Type B pancreatic cell (in vitro differentiated cells): ENCODE measurements around the gene FRMD4A. TPM values are rescaled to one million over a fixed set of nuclear protein-coding genes. Genes with fewer than 3 reads are reported as not detected.

Experiments used
- DNase-seq: peaks from one replicate; pipeline ENCODE4 v3.0.0; 2021; ENCODE audit warnings: mixed read lengths; ENCODE audit not compliant: unreplicated experiment; ENCODE audit errors: extremely low spot score
- H3K27ac Mint-ChIP-seq: 2 replicates; pipeline ENCODE4 v1.8.0; 2021; ENCODE audit warnings: mild to moderate bottlenecking, mixed read lengths
- H3K27me3 Mint-ChIP-seq: 2 replicates; pipeline ENCODE4 v1.8.0; 2021; ENCODE audit warnings: mixed read lengths
- H3K36me3 Mint-ChIP-seq: 2 replicates; pipeline ENCODE4 v1.8.0; 2021; ENCODE audit warnings: mixed read lengths
- H3K4me1 Mint-ChIP-seq: one replicate; pipeline ENCODE4 v1.8.0; 2021; ENCODE audit warnings: mixed read lengths; ENCODE audit not compliant: unreplicated experiment
- H3K4me3 Mint-ChIP-seq: 2 replicates; pipeline ENCODE4 v1.8.0; 2021; ENCODE audit warnings: mild to moderate bottlenecking, mixed read lengths
- H3K9me3 Mint-ChIP-seq: 2 replicates; pipeline ENCODE4 v1.8.0; 2021; ENCODE audit warnings: mixed read lengths
- CTCF ChIP-seq: fragments of 200-600 bp; sonication (generic); conservative IDR thresholded peaks from 2 replicates; pipeline ENCODE4 v1.5.0; 2021; ENCODE audit warnings: antibody characterized with exemption, mild to moderate bottlenecking
- total RNA-seq: library from RNA; stranded (reverse); gene quantifications from 2 replicates; pipeline ENCODE4 v1.2.1, GENCODE V29; 2021; ENCODE audit warnings: low replicate concordance

Gene FRMD4A
- total RNA-seq, 1 donor from 2014 or later, result 88.9 TPM

GRCh38 chr10:14329746-14330173, 964 bp downstream of the FRMD4A start:
- Mint-ChIP-seq H3K4me3 (no peak overlapping the region), H3K4me1 (peaks cover 25% of the 10 kb centered on the region), H3K27me3 (peaks cover 25% of the 10 kb centered on the region), H3K9me3 (peaks cover 6% of the 10 kb centered on the region), H3K36me3 (no peaks in the 10 kb centered on the region), H3K27ac (no peak overlapping the region)
- no peak for TF ChIP-seq CTCF
- no peak for DNase-seq

- TF ChIP-seq CTCF, result no peak
- Mint-ChIP-seq H3K9me3 (peaks cover 6% of the 10 kb centered on the region), H3K27me3 (peaks cover 24% of the 10 kb centered on the region), H3K4me1 (peaks cover 25% of the 10 kb centered on the region), H3K36me3 (no peaks in the 10 kb centered on the region), H3K4me3 (no peak overlapping the region), H3K27ac (no peak overlapping the region)
- no peak for DNase-seq
Observed at GRCh38 chr10:14328881-14329672, 1.6 kb downstream of the FRMD4A start.

GRCh38 chr10:14327527-14327926, 3.2 kb downstream of the FRMD4A start:
- Mint-ChIP-seq H3K36me3 (no peaks in the 10 kb centered on the region), H3K27ac (no peak overlapping the region), H3K9me3 (peaks cover 6% of the 10 kb centered on the region), H3K27me3 (peaks cover 23% of the 10 kb centered on the region), H3K4me1 (peaks cover 25% of the 10 kb centered on the region), H3K4me3 (no peak overlapping the region)
- TF ChIP-seq CTCF, result no peak
- no peak for DNase-seq

GRCh38 chr10:14326581-14326980, 4.1 kb downstream of the FRMD4A start:
- no peak overlapping the region for H3K27ac Mint-ChIP-seq

GRCh38 chr10:14325325-14325955, 5.3 kb downstream of the FRMD4A start:
- Mint-ChIP-seq H3K9me3 (peaks cover 6% of the 10 kb centered on the region), H3K27ac (no peak overlapping the region), H3K27me3 (peaks cover 17% of the 10 kb centered on the region), H3K4me1 (peaks cover 17% of the 10 kb centered on the region), H3K4me3 (no peak overlapping the region), H3K36me3 (no peaks in the 10 kb centered on the region)
- TF ChIP-seq CTCF, result peak; percentile 72
- no peak for DNase-seq

More at GRCh38 chr10:14326581-14326980, 4.1 kb downstream of the FRMD4A start:
- H3K9me3 Mint-ChIP-seq, result peaks cover 6% of the 10 kb centered on the region
- TF ChIP-seq CTCF, result no peak
- H3K27me3 Mint-ChIP-seq, result peaks cover 23% of the 10 kb centered on the region
- no peak for DNase-seq
- H3K36me3 Mint-ChIP-seq, result no peaks in the 10 kb centered on the region
- H3K4me1 Mint-ChIP-seq, result peaks cover 25% of the 10 kb centered on the region
- no peak overlapping the region for H3K4me3 Mint-ChIP-seq
